Neural progenitor cell (in vitro differentiated cells): ENCODE results near the gene BTRC.

Source experiments
- EZH2 ChIP-seq: fragments of 200-600 bp; sonication (generic); IDR thresholded peaks from 2 replicates; pipeline ENCODE4 v1.6.1; 2017; ENCODE audit warnings: antibody characterized with exemption, mild to moderate bottlenecking, moderate library complexity
- EZH2phosphoT487 ChIP-seq: fragments of 200-600 bp; sonication (generic); IDR thresholded peaks from 2 replicates; pipeline ENCODE4 v1.6.1; 2017; ENCODE audit warnings: antibody characterized with exemption
- TF ChIP-seq, protein P1 (sequence below): fragments of 200-600 bp; sonication (generic); IDR thresholded peaks from 2 replicates; pipeline ENCODE4 v1.5.1; 2017; ENCODE audit warnings: antibody characterized with exemption, mild to moderate bottlenecking

GRCh38 chr10:101564490-101564991, 210.6 kb downstream of the BTRC start:
- TF ChIP-seq, protein P1, sequence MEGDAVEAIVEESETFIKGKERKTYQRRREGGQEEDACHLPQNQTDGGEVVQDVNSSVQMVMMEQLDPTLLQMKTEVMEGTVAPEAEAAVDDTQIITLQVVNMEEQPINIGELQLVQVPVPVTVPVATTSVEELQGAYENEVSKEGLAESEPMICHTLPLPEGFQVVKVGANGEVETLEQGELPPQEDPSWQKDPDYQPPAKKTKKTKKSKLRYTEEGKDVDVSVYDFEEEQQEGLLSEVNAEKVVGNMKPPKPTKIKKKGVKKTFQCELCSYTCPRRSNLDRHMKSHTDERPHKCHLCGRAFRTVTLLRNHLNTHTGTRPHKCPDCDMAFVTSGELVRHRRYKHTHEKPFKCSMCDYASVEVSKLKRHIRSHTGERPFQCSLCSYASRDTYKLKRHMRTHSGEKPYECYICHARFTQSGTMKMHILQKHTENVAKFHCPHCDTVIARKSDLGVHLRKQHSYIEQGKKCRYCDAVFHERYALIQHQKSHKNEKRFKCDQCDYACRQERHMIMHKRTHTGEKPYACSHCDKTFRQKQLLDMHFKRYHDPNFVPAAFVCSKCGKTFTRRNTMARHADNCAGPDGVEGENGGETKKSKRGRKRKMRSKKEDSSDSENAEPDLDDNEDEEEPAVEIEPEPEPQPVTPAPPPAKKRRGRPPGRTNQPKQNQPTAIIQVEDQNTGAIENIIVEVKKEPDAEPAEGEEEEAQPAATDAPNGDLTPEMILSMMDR = no peak
- TF ChIP-seq EZH2 = no peak
- TF ChIP-seq EZH2phosphoT487 = no peak
